Measurements from ENCODE around the gene SLC26A11.
A peak's percentile ranks its signal among the peaks of the same experiment; 100 is the strongest.

The SLC26A11 gene

GRCh38 chr17:80261159-80261894, 41.1 kb downstream of the SLC26A11 start:
- FAIRE-seq (no peak), DNase-seq (ENCODE audit: insufficient read length, low spot score) (peak; percentile 41)
- TF ChIP-seq POLR2A (IDR thresholded peaks at IDR 0.05; ENCODE audit: low read depth, low read length): no peak

GRCh38 chr17:80261895-80262279, 41.7 kb downstream of the SLC26A11 start:
- DNase-seq (ENCODE audit: insufficient read length, low spot score) (no peak), FAIRE-seq (no peak)
- no peak for TF ChIP-seq POLR2A (IDR thresholded peaks at IDR 0.05; ENCODE audit: low read depth, low read length)

GRCh38 chr17:80262291-80262690, 42.1 kb downstream of the SLC26A11 start:
- no peak for TF ChIP-seq POLR2A (IDR thresholded peaks at IDR 0.05; ENCODE audit: low read depth, low read length)
- DNase-seq (ENCODE audit: insufficient read length, low spot score): no peak
- FAIRE-seq: no peak

- FAIRE-seq: no peak
- no peak for DNase-seq (ENCODE audit: insufficient read length, low spot score)
- TF ChIP-seq POLR2A (IDR thresholded peaks at IDR 0.05; ENCODE audit: low read depth, low read length): no peak
Observed at GRCh38 chr17:80262775-80263244, 42.6 kb downstream of the SLC26A11 start.

GRCh38 chr17:80263253-80264204, 43.3 kb downstream of the SLC26A11 start:
- FAIRE-seq (no peak), DNase-seq (ENCODE audit: insufficient read length, low spot score) (no peak)
- no peak for TF ChIP-seq POLR2A (IDR thresholded peaks at IDR 0.05; ENCODE audit: low read depth, low read length)

GRCh38 chr17:80264205-80265075, 44.2 kb downstream of the SLC26A11 start:
- no peak for TF ChIP-seq POLR2A (IDR thresholded peaks at IDR 0.05; ENCODE audit: low read depth, low read length)
- FAIRE-seq: no peak

GRCh38 chr17:80265205-80266068, 45.2 kb downstream of the SLC26A11 start:
- DNase-seq (ENCODE audit: insufficient read length, low spot score) (no peak), FAIRE-seq (no peak)
- TF ChIP-seq POLR2A (IDR thresholded peaks at IDR 0.05; ENCODE audit: low read depth, low read length): no peak

More at GRCh38 chr17:80264205-80265075, 44.2 kb downstream of the SLC26A11 start:
- DNase-seq (ENCODE audit: insufficient read length, low spot score): no peak

GRCh38 chr17:80267391-80267790, 47.2 kb downstream of the SLC26A11 start:
- no peak for TF ChIP-seq POLR2A (IDR thresholded peaks at IDR 0.05; ENCODE audit: low read depth, low read length)
- DNase-seq (ENCODE audit: insufficient read length, low spot score): no peak
- no peak for FAIRE-seq

- no peak for FAIRE-seq
- no peak for TF ChIP-seq POLR2A (IDR thresholded peaks at IDR 0.05; ENCODE audit: low read depth, low read length)
- DNase-seq (ENCODE audit: insufficient read length, low spot score): no peak
Observed at GRCh38 chr17:80268427-80268826, 48.2 kb downstream of the SLC26A11 start.

GRCh38 chr17:80269405-80269807, 49.2 kb downstream of the SLC26A11 start:
- FAIRE-seq: no peak
- TF ChIP-seq POLR2A (IDR thresholded peaks at IDR 0.05; ENCODE audit: low read depth, low read length): no peak
- DNase-seq (ENCODE audit: insufficient read length, low spot score): no peak

GRCh38 chr17:80270104-80270503, 49.9 kb downstream of the SLC26A11 start:
- DNase-seq (ENCODE audit: insufficient read length, low spot score) (no peak), FAIRE-seq (no peak)
- TF ChIP-seq POLR2A (IDR thresholded peaks at IDR 0.05; ENCODE audit: low read depth, low read length): no peak

- no peak for FAIRE-seq
- no peak for DNase-seq (ENCODE audit: insufficient read length, low spot score)
- no peak for TF ChIP-seq POLR2A (IDR thresholded peaks at IDR 0.05; ENCODE audit: low read depth, low read length)
Observed at GRCh38 chr17:80270836-80271235, 50.6 kb downstream of the SLC26A11 start.

- no peak for TF ChIP-seq POLR2A (IDR thresholded peaks at IDR 0.05; ENCODE audit: low read depth, low read length)
- no peak for DNase-seq (ENCODE audit: insufficient read length, low spot score)
- FAIRE-seq: no peak
Observed at GRCh38 chr17:80272366-80272765, 52.1 kb downstream of the SLC26A11 start.

All from H54 (cell line).